NCI-H2107 treated with DMSO at 0.1 percent for 48 hours (cell line): ENCODE data around the gene SRPK1.

Source experiments
- DNase-seq: peaks from one replicate; lab custom pipeline; 2025; ENCODE audit not compliant: unreplicated experiment; lab: John Stamatoyannopoulos, UW

SRPK1 gene

GRCh38 chr6:35903679-35904078 lies 17.2 kb downstream of the SRPK1 start:
- DNase-seq: no peak

- no peak for DNase-seq
These were observed 20.4 kb downstream of the SRPK1 start for GRCh38 chr6:35900448-35900847.

DNA sequence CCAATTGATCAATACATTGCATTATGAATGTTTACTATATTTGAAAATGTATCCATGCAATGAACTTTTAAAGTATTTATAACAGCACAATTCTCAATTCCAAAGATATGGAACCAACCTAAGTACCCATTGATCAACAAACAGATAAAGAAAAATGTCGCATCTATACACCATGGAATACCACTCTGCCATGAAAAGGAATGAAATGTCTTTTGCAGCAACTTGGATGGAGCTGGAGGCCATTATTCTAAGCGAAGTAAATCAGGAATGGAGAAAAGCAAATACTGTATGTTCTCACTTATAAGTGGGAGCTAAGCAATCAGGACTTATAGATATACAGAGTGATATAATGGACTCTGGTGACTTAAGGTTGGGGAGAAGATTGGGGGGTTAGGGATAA lies 22.9 kb downstream of the SRPK1 start:
- no peak for DNase-seq

GRCh38 chr6:35897486-35897885 lies 23.4 kb downstream of the SRPK1 start:
- no peak for DNase-seq

GRCh38 chr6:35897036-35897435 lies 23.9 kb downstream of the SRPK1 start:
- no peak for DNase-seq

- no peak for DNase-seq
These were observed 24.7 kb downstream of the SRPK1 start for GRCh38 chr6:35896228-35896627.

- no peak for DNase-seq
These were observed 25.3 kb downstream of the SRPK1 start for GRCh38 chr6:35895560-35895959.

DNA sequence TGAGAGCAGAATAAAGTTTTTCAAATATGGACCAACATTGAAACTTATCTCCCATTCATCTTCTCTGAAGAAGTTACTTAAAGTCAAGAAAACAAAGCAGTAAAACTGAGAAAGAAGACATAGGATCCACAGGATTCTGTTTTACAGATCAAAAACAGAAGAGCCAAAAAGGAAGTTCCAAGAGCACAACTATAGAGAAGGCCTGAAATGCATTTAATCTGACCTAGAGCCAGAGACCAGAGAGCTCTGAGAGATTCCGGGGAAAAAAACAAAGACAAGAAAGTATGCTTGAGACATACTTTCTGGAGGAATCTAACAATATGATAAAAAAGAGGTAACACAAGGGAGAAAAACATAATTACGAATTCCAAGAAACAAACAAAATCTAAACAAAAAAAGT lies 26.1 kb downstream of the SRPK1 start:
- no peak for DNase-seq

- no peak for DNase-seq
These were observed 27.7 kb downstream of the SRPK1 start for GRCh38 chr6:35893246-35893645.

DNA sequence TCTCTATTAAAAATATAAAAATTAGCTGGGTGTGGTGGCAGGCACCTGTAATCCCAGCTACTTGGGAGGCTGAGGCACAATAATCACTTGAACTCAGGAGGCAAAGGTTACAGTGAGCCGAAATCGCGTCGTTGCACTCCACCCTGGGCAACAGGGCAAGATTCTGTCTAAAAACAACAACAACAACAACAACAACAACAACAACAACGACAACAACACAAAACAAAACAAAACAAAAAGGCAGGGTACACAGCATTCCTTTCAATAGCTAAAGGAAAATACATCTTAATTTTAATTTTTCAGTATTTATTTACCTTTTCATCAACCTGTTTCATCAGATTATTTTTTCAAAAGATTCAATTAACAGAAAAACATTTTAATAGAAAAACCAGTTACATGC lies 28.4 kb downstream of the SRPK1 start:
- DNase-seq: no peak

DNA sequence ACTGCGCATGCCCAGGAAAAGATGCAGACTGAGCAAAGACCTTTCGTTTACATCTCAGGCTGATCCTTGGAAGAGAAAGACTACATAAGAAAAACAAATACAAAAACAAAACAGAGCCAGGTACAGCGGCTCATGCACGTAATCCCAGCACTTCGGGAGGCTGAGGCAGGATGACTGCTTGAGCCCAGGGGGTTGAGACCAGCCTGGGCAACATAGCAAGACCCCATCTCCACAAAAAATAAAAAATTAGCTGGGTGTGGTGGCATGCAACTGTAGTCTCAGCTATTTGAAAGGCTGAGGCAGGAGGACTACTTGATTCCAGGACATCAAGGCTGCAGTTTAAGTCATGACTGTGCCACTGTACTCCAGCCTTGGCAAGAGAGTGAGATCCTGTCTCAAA lies 41.7 kb downstream of the SRPK1 start:
- no peak for DNase-seq

DNA sequence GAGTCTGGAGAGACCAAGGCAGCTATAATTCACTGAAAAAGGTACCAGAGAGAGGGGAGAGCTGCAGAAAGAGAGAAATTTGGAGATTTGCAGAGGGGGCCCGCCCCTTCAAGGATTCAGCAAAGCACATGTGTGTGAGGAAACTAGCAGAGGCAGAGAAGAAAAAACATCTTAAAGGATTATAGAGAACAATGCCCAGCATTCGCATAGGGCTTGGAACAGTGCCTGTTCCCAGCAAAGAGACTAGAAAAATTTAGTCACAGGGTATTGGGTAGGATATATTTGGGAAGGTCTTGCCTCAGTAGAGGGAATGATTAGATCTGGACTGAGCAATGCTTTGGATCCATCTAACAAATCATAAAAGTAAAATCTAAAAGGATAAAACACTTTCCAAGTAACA lies 44.0 kb downstream of the SRPK1 start:
- DNase-seq: no peak

DNA sequence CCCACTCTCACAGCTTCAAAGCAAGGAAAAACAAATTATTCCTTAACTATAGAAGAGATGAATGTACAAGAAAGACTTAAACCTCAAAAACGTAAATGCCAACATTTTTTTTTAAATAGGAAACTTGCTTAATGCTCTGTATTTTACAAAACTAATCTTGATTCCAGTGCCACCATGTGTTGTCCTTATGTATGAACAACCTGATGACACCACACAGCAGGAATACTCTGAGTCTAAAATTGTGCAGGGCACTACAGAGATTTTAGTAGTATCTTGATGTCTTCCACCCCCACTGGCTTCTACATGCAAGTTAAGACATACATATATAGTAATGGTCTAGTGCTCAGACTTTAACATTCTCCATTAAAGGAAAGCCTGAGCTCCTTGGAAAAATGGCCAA lies 46.2 kb downstream of the SRPK1 start:
- no peak for DNase-seq

DNA sequence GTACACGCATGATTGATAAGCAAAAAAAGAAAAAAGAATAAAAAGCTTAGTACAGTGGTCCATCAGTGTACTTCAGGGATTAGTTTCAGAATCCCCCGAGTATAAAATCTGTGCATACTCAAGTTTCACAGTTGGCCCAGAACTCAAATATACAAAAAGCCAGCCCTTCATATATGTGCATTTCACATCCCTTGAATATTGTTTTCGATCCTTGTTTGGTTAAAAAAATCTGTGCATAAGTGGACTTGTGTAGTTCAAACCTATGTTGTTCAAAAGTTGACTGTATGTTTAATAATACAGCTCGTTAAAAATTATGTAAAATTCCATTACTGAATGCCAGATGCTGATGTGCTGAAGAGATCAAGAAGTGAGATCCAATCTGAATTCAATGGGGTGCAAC lies 61.5 kb downstream of the SRPK1 start:
- no peak for DNase-seq

DNA sequence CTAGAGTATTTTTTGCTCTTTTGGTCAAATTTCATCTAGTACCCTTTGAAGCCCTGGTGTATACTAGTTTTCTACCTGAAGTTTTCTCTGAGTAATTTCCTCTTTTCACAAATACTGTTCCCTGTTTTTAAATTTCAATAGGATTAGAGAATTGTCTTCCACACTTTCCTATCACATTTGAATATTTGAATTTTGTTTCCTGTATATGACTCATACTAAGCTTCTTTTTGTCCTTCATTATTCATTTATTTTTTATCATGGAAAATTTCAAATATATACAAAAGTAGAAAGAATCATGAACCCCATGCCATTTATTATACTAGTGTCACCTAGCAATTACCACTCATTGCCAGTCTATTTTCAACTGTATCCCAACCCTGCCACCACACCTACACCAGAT lies 63.0 kb downstream of the SRPK1 start:
- no peak for DNase-seq

DNA sequence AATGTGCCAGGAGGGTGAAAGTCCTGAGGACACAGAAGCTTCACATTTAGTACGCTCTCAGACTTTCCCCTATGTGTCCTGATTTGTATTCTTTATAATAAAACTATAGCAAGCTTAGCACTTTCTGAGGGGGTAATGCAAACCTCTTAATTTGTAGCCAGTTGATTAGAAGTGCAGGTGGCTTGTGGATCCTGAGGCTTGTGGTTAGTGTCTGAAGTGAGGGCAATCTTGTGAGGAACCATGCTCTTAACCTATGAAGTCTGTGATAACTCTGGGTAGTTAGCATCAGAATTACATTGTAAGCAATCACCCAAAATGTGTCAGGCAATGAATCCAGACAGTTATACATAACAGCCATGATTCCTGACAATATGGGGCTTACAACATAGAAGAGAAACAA lies 64.6 kb downstream of the SRPK1 start:
- no peak for DNase-seq

DNA sequence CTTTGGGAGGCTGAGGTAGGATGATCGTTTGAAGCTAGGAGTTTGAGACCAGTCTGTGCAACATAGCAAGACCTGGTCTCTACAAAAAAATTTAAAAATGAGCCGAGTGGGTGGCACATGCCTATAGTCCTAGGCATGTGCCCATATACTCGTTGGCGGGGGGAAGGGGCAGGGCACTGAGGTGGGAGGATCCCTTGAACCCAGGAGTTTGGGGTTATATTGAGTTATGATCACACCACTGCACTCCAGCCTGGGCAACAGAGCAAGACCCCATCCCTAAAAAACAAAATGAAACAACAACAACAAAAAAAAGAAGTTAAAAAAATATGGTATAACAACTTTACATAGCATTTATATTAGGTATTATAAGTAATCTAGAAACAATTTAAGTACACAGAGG lies 67.9 kb downstream of the SRPK1 start:
- DNase-seq: no peak

- DNase-seq: no peak
These were observed 70.7 kb downstream of the SRPK1 start for GRCh38 chr6:35850208-35850607.

DNA sequence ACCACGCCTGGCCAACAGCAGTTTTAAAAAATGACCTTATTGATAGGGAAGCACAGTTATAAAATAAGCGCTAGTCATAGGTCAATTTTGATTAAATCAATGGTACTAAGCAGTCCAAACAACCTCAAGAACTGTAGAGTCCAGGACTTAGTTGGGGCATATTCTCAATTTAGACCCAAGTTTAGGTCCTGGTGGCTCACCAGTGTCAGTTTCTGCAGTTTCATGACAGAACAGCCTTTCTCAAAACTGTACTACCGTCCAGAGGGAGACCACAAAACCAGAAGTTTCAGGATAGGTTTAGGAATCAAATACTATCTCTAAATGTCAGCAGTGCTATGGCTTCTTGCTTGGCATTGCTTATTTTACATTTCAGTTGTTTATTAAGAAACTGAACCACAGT lies 76.6 kb downstream of the SRPK1 start:
- DNase-seq: no peak

- no peak for DNase-seq
These were observed 78.5 kb downstream of the SRPK1 start for GRCh38 chr6:35842381-35842780.

DNA sequence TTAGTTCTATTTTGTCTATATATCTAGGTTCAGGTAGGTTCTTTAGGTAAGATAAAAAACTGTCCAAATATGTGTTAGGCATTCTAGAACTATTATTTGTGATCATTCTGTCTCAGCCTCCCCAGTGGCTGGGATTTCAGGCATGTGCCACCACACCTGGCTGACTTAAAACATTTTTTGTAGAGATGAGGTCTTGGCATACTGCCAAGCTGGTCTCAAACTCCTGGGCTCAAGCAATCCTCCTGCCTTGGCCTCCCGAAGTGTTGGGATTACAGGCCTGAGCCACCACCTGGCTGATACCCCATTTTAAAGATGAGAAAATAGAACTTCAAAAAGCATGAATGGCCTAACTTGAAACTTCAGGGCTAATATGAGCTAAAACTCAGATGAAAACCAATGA lies 81.9 kb downstream of the SRPK1 start:
- DNase-seq: no peak

DNA sequence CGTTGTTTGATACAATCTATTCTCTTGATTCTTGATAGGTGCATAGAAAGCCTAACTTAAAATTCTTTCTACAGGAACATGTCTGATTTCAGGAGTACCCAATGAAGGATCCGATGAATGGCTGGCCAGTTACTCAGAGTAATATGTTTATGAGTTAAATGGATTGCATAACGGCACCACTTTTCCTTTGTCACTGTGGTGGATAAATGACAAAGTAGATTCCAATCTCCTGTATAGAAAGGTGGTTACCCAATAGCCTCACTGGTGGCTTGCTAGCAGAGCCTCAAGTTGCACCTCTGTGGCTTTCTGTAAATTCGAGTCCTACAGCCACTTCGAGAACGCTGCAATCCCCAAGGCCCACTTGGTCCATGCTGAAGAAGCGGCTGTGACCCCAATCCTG lies 87.4 kb downstream of the SRPK1 start:
- DNase-seq: no peak

DNA sequence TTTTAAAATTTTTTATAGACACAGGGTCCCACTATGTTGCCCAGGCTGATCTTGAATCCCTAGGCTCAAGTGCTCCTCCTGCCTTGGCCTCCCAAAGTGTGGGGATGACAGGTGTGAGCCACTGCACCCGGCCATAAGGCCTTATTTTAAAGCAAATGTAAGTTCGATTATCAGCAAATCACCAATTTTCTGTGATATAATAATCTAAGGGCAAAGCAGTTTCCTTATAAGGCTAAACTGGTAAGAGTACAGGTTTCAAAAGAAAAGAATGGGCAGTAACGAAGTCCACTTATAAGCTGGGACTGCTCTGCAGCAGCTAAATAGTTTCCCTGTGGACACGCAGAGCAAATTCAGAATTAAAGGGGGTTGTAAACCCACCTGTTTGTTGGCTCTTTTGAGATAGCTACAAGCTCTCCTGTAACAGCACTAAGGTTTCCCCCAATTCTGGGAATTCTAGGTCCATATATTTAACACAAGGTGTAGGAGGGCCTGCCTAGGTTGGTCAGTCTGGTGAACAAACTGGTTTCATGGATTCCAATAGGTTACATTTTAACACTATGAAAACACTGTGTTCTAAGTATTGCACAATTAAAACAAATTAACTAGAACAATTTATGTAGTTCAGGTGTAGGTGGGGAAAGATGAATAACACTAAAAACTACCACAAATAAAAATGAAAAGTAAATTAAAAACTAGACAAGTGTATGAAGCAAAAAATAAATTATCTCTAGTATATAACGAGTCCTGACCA lies 89.5 kb downstream of the SRPK1 start:
- no peak for DNase-seq
